Subcutaneous abdominal adipose tissue (tissue), 5 donors: ENCODE measurements around the gene GPR146.
A peak's percentile ranks its signal among the peaks of the same experiment; 100 is the strongest.

ENCODE experiments used
- H3K27ac ChIP-seq: one replicate; pipeline ENCODE4 v1.7.0; 2013; ENCODE audit warnings: low read depth, mild to moderate bottlenecking, inconsistent platforms, low read length, moderate library complexity
- H3K27me3 ChIP-seq, 5 donors: one replicate each; pipeline ENCODE4 v1.7.0; 2013; ENCODE audit warnings: low read length in 5 of 5, inconsistent platforms in 1 of 5; ENCODE audit not compliant: control insufficient read depth in 5 of 5, insufficient read depth in 4 of 5
- H3K36me3 ChIP-seq, 5 donors: one replicate each; pipeline ENCODE4 v1.7.0; 2013; ENCODE audit warnings: low read length in 5 of 5; ENCODE audit not compliant: control insufficient read depth in 5 of 5, insufficient read depth in 5 of 5
- H3K4me1 ChIP-seq, 5 donors: one replicate each; pipeline ENCODE4 v1.7.0; 2013; ENCODE audit warnings: low read length in 5 of 5, mild to moderate bottlenecking in 3 of 5, moderate library complexity in 1 of 5; ENCODE audit not compliant: control insufficient read depth in 5 of 5, insufficient read depth in 5 of 5
- H3K4me3 ChIP-seq, 5 donors: one replicate each; pipeline ENCODE4 v1.7.0; 2013; ENCODE audit warnings: low read length in 5 of 5, low read depth in 1 of 5
- H3K9ac ChIP-seq, 5 donors: one replicate each; pipeline ENCODE4 v1.7.0; 2013; ENCODE audit warnings: low read length in 5 of 5, mild to moderate bottlenecking in 4 of 5, moderate library complexity in 3 of 5
- H3K9me3 ChIP-seq, 5 donors: one replicate each; pipeline ENCODE4 v1.7.0; 2013; ENCODE audit warnings: low read length in 5 of 5; ENCODE audit not compliant: control insufficient read depth in 5 of 5
- donor health status: healthy.
- donor health status: healthy.
- donor health status: healthy.
- donor health status: healthy.
- donor health status: healthy.

Gene GPR146

DNA sequence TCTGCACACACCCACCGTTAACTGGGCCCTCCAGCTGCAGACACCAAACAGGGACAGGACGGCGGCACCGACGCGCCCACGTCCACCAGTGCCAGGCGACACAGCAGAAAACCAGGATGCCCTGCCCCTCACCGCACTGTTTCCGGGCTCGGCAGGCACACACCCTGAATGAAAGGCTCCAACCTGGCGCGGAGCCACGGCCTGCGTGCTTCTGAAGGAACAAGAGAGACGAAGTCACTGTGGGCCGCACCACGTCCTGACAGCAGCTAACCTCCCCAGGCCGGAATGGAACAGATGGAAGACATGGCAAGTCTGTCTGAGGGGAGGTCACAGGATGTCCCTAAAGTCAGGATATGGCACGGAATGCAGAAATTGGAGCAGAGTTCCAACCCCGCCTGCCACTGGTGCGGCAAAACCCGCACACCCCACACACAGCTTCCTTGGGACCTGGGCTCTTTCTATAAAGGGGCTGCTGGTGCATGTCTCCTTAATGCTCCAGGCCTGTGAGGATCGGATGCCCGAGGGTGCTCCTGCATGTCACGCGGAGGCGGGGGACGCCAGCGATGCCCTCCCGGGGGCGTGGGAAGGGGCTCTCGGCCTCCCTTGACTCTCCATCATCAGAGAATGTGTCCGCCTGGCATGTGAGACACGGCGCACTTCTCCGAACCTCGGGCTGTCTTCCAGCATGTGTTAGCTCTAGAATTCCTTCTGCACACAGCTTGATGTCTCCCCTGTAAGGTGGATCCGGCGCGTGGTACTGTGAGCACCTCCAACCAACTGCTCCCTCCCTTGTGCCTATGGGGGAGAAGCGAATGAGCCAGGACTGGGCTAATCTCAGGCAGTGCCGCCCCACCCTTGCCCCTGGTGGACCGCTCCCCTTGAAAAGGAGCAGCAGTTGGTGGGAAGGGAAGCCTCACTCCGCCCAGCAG, 39.6 kb downstream of the GPR146 start:
- no peak overlapping the region for H3K9ac ChIP-seq
- no peak overlapping the region for H3K27ac ChIP-seq
- H3K4me3 ChIP-seq = no peak overlapping the region
- no peaks in the 10 kb centered on the region for H3K27me3 ChIP-seq
- no peaks in the 10 kb centered on the region for H3K36me3 ChIP-seq
- peaks cover 17 to 89% (median 67%) of the 10 kb centered on the region in 5 donors for H3K4me1 ChIP-seq
- H3K9me3 ChIP-seq = no peaks in the 10 kb centered on the region

- Histone ChIP-seq H3K4me3 (no peak overlapping the region), H3K36me3 (peaks cover 0 to 3% (median 0%) of the 10 kb centered on the region in 5 donors), H3K27ac (peak overlapping the region; percentile 57), H3K9me3 (no peaks in the 10 kb centered on the region), H3K9ac (no peak overlapping the region), H3K4me1 (peaks cover 15 to 80% (median 69%) of the 10 kb centered on the region in 5 donors), H3K27me3 (no peaks in the 10 kb centered on the region)
These were observed 40.9 kb downstream of the GPR146 start for GRCh38 chr7:1085266-1085665.

GRCh38 chr7:1085910-1086421, 41.6 kb downstream of the GPR146 start:
- Histone ChIP-seq H3K27me3 (no peaks in the 10 kb centered on the region), H3K36me3 (peaks cover 0 to 4% (median under 1%) of the 10 kb centered on the region in 5 donors), H3K9ac (peak overlapping the region in 1 of 5 donors; percentile 38), H3K4me1 (peaks cover 15 to 84% (median 69%) of the 10 kb centered on the region in 5 donors), H3K4me3 (peak overlapping the region in 1 of 5 donors; percentile 72), H3K9me3 (no peaks in the 10 kb centered on the region), H3K27ac (peak overlapping the region; percentile 57)

GRCh38 chr7:1086588-1087464, 42.5 kb downstream of the GPR146 start:
- no peaks in the 10 kb centered on the region for H3K9me3 ChIP-seq
- peak overlapping the region in 4 of 5 donors; percentile 32 to 57 (median 47) for H3K9ac ChIP-seq
- peak overlapping the region; percentile 64 to 73 (median 72) for H3K4me3 ChIP-seq
- H3K4me1 ChIP-seq = peaks cover 15 to 78% (median 65%) of the 10 kb centered on the region in 5 donors
- peaks cover 0 to 13% (median 9%) of the 10 kb centered on the region in 5 donors for H3K36me3 ChIP-seq
- peak overlapping the region; percentile 79 for H3K27ac ChIP-seq
- H3K27me3 ChIP-seq = no peaks in the 10 kb centered on the region

DNA sequence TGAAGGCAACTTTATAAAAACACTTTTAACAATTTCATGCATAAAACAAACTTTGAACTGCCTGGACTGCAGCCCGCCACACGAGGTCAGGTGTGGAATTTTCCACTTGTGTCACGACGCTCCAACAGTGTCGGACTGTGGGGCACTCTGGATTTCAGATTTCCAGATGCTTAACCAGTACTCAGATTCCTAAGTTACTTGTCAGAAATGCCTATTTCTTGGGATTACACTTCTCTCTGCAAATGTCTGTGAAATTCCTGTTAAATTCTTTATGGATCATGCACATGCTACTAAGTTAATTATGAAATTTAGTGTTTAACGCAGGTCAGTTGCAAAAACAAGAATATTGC, 43.1 kb downstream of the GPR146 start:
- H3K4me3 ChIP-seq = peak overlapping the region; percentile 64 to 73 (median 72)
- H3K9me3 ChIP-seq = no peaks in the 10 kb centered on the region
- no peaks in the 10 kb centered on the region for H3K27me3 ChIP-seq
- H3K9ac ChIP-seq = peak overlapping the region in 2 of 5 donors; percentile 57 to 71
- H3K27ac ChIP-seq = peak overlapping the region; percentile 79
- H3K4me1 ChIP-seq = peaks cover 15 to 73% (median 62%) of the 10 kb centered on the region in 5 donors
- peaks cover 0 to 19% (median 15%) of the 10 kb centered on the region in 5 donors for H3K36me3 ChIP-seq

GRCh38 chr7:1087952-1088920, 43.9 kb downstream of the GPR146 start, which contains the start of gene GPER1:
Gene GPER1 (plus strand): TSS chr7:1088113. CDS start chr7:1091729, 3,616 bp downstream.
- no peaks in the 10 kb centered on the region for H3K9me3 ChIP-seq
- peaks cover 0 to 27% (median 23%) of the 10 kb centered on the region in 5 donors for H3K36me3 ChIP-seq
- H3K9ac ChIP-seq = peak within 1 kb of the TSS; percentile 37 to 71 (median 57)
- H3K4me3 ChIP-seq = peak within 1 kb of the TSS; percentile 64 to 73 (median 72)
- H3K27me3 ChIP-seq = no peaks in the 10 kb centered on the region
- H3K27ac ChIP-seq = peak within 1 kb of the TSS; percentile 79
- peaks cover 15 to 65% (median 58%) of the 10 kb centered on the region in 5 donors for H3K4me1 ChIP-seq

GRCh38 chr7:1090236-1090635, 45.9 kb downstream of the GPR146 start:
- Histone ChIP-seq H3K4me3 (no peak overlapping the region), H3K27me3 (no peaks in the 10 kb centered on the region), H3K4me1 (peaks cover 7 to 47% (median 39%) of the 10 kb centered on the region in 5 donors), H3K36me3 (peaks cover 0 to 42% (median 37%) of the 10 kb centered on the region in 5 donors), H3K9me3 (no peaks in the 10 kb centered on the region), H3K27ac (no peak overlapping the region), H3K9ac (no peak overlapping the region)

GRCh38 chr7:1090686-1091643, 46.6 kb downstream of the GPR146 start:
- Histone ChIP-seq H3K4me3 (no peak overlapping the region), H3K4me1 (peaks cover 6 to 45% (median 32%) of the 10 kb centered on the region in 5 donors), H3K9me3 (no peaks in the 10 kb centered on the region), H3K27ac (no peak overlapping the region), H3K9ac (peak overlapping the region in 1 of 5 donors; percentile 28), H3K36me3 (peaks cover 0 to 42% (median 37%) of the 10 kb centered on the region in 5 donors), H3K27me3 (no peaks in the 10 kb centered on the region)
